Measurements from ENCODE around the gene MAP2K1.

MAP2K1 gene

DNA sequence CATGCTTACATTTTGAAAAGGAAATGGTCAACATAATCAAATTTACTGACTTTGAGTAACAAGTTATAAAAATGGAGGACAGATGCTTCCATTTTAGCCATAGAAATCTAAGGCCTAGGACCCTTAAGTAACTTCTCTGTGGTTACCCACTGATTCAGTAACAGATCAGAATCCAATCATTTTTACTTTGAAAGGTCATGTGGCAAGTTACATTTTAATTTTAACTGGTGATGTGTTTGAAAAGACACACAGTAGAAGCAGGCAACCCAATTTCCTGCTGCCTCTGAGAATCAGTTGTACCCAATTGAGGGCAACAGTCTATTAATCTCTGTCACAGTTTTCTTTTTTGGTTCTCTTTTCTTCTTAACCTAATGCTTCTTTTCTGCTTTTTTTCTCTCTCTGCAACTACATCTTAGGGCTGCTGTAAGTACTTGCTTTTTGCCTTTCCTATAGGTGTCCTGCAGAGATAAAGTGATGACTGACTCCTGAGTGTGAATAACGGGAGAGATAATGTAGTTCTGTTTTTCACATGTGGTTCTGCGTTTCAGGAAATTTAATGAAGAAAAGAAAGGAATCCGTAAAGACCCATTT, 121.7 kb downstream of the MAP2K1 start:
- no peak for DNase-seq

DNA sequence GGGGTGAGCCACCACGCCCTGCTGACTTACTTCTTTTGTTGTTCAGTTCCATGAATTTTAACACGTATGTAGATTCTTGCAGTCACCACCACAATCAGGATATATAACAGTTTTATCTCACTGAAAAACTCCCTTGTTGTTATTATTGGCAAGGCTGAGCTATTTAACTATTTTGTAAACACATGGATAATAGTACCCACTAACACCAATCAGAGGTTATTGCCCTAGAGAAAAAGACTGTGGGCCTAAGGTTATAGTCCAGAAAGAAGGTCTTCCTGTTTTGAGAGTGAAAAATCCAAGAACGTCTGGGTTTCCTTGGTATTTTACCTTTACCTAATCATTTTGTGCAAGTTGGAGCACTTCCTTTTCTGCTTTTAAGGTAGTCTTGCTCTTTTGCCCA, 127.9 kb downstream of the MAP2K1 start:
- DNase-seq, result no peak

DNA sequence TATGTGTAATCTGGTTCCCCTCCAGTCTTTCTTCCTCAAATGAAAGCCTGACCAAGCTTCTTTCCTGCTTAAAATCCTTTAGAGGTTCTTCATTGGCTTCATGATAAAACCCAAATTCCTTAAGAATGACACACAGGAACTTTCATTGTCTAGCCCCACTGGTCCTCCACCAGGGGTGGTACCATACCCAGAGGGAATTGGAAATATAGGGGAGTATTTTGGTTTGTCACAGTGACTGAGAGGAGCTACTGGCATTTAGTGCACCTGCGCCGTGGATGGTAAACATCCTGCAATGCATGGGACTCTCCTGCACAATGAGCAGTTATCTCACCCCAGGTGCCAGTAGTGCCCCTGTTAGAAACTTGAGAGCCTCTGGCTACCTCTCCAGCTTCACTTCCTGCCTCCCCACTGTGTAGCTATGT, 129.2 kb downstream of the MAP2K1 start:
- no peak for DNase-seq

DNA sequence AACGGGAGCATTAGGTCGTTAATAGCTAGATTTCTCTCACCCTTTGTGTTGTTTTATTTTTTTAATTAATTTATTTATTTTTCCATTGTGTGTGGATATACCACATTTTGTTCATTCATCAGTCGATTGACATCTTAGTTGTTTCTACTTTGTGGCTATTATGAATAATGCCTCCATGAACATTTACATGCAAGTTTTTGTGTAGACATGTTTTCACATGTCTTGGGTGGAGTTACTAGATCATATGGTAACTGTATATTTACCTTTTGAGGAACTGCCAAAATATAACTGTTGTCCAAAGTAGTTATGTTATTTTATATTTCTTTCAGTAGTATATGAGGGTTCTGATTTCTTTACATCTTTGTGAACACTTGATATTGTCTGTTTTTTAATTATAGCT, 137.2 kb downstream of the MAP2K1 start:
- no peak for DNase-seq

DNA sequence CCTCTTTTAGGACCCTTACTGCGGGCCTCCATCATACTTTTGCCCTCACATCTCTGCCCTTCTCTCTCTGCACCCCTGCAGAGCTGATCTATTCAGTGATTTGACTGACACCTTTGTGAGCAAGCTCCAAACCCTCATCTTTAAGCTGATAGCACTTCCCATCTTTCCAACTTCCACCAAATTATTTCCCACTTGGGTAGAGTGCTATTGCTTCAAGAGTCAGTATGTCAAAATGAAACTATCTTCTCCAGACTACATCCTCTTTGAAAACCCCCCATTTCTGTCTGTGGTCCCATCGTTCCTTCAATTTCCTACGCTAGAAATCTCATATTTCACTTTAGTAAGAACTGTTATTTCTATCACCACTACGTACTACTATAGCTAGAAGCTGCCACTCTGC, 138.1 kb downstream of the MAP2K1 start:
- DNase-seq, result no peak

DNA sequence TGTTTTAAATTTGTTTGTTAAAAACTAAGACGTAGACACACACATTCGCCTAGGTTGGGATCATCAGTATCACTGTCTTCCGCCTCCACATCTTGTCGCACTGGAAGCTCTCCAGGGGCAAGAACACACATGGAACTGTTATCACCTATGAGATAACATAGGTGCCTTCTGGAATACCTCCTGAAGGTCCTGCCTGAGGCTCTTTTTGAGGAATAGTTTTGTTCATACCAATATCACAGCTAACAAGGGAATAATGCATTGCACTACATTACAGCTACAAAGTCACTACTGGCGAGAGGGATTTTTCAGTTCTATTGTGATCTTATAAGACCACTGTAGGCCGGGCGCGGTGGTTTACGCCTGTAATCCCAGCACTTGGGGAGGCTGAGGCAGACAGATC, 148.3 kb downstream of the MAP2K1 start:
- DNase-seq, result no peak
